Prostate gland (tissue), 2 donors: ENCODE results near the gene TGIF2. TPM values are rescaled to one million over a fixed set of nuclear protein-coding genes. Genes with fewer than 3 reads are reported as not detected.

Experiments
- DNase-seq: peaks from one replicate; pipeline ENCODE4 v3.0.0-alpha.2; 2019; ENCODE audit warnings: low spot score
- H3K27ac ChIP-seq, 2 donors: fragments of 200-600 bp; sonication (generic); 2 replicates each; pipeline ENCODE4 v1.5.1; 2017 to 2019
- H3K27me3 ChIP-seq: fragments of 200-600 bp; sonication (generic); replicated peaks from 2 replicates; pipeline ENCODE4 v1.5.1; 2019; ENCODE audit not compliant: insufficient read depth
- H3K36me3 ChIP-seq, 2 donors: fragments of 200-600 bp; sonication (generic); 1 replicate in 1 of 2; 2 replicates in 1 of 2; pipeline versions ENCODE4 v1.5.1 to v1.8.1; 2017 to 2019
- H3K4me1 ChIP-seq: fragments of 200-600 bp; sonication (generic); replicated peaks from 2 replicates; pipeline ENCODE4 v1.5.1; 2019
- H3K4me3 ChIP-seq, 2 donors: fragments of 200-600 bp; sonication (generic); 2 replicates each; pipeline ENCODE4 v1.5.1; 2017 to 2019
- H3K9me3 ChIP-seq: fragments of 200-600 bp; sonication (generic); 2 replicates; pipeline ENCODE4 v1.5.1; 2017
- POLR2A ChIP-seq: fragments of 450-650 bp; IDR thresholded peaks from one replicate; pipeline ENCODE4 v1.6.1; 2016; ENCODE audit warnings: antibody characterized with exemption, mild to moderate bottlenecking
- POLR2AphosphoS5 ChIP-seq: sonication (generic); formaldehyde crosslinking; IDR thresholded peaks from one replicate; pipeline ENCODE4 v1.6.1; 2017; ENCODE audit warnings: antibody characterized with exemption
- WGBS: methylation state at CpG from one replicate; pipeline ENCODE4 v1.1.5; 2018; 5-methylcytosine and 5-hydroxymethylcytosine counted together
- intact Hi-C: fragments of 100-400 bp; cut with DNase I; formaldehyde crosslinking; loops from one replicate; pipeline ENCODE4 v1.14.2; 2022
- total RNA-seq, 2 donors: library from RNA; depleted of rRNA; stranded (reverse); fragments of >200 nt; gene quantifications; one replicate each; pipeline ENCODE4 v1.1.0, GENCODE V29; 2016
- TF ChIP-seq, protein P1 (sequence below), 4 experiments: fragments of 200-600 bp in 2 of 4; fragments of 450-650 bp in 2 of 4; sonication (generic) in 2 of 4; IDR thresholded peaks; 1 replicate in 3 of 4; 2 replicates in 1 of 4; pipeline ENCODE4 v1.5.1; 2016 to 2019; ENCODE audit warnings: antibody characterized with exemption in 4 of 4, mild to moderate bottlenecking in 2 of 4, moderate library complexity in 2 of 4

The TGIF2 gene
- total RNA-seq, 2 donors from 2014 or later = 16.7 to 34.8 TPM

DNA sequence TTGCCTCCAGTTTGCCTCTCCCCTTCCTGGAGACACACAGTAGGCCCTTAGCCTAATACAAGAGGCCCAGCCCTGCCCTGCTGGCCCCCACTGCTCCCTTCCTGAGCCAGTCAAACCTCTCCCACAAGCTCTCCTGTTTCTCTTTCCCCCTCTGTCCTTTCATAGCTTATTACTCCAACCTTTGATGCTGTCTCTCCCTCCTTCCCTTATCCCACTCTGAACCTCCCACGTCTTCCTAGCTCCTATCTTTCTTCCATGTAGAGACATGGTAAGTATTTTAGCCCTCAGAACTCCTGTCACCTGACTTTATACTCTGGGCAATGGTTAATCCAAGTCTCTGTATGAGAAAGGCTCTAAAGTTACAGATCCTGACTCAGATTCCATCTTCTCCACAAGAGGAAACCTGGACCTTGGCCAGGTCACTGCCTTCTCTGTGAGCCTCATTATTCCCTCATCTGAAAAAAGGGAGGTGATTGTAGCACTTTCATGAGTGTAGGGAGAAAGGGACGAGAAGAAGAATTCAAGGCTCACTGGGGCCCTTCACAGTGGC, 6.7 kb downstream of the TGIF2 start:
- TF ChIP-seq POLR2A = no peak
- no peak for TF ChIP-seq POLR2AphosphoS5
- TF ChIP-seq, protein P1, sequence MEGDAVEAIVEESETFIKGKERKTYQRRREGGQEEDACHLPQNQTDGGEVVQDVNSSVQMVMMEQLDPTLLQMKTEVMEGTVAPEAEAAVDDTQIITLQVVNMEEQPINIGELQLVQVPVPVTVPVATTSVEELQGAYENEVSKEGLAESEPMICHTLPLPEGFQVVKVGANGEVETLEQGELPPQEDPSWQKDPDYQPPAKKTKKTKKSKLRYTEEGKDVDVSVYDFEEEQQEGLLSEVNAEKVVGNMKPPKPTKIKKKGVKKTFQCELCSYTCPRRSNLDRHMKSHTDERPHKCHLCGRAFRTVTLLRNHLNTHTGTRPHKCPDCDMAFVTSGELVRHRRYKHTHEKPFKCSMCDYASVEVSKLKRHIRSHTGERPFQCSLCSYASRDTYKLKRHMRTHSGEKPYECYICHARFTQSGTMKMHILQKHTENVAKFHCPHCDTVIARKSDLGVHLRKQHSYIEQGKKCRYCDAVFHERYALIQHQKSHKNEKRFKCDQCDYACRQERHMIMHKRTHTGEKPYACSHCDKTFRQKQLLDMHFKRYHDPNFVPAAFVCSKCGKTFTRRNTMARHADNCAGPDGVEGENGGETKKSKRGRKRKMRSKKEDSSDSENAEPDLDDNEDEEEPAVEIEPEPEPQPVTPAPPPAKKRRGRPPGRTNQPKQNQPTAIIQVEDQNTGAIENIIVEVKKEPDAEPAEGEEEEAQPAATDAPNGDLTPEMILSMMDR (IDR thresholded peaks at IDR 0.05) = no peak
- H3K4me3 ChIP-seq = no peak overlapping the region
- H3K27ac ChIP-seq = no peak overlapping the region
- peaks cover 2% of the 10 kb centered on the region for H3K4me1 ChIP-seq
- intact Hi-C loops = loop anchor here (10.0 kb wide), 1 partner anchor 285 kb away; a partner anchor contains a TSS
- WGBS = 51% methylated on average over 2 of the region's 2 CpGs
- H3K27me3 ChIP-seq = no peaks in the 10 kb centered on the region
- H3K9me3 ChIP-seq = no peaks in the 10 kb centered on the region
- DNase-seq = no peak
- H3K36me3 ChIP-seq = no peaks in the 10 kb centered on the region

DNA sequence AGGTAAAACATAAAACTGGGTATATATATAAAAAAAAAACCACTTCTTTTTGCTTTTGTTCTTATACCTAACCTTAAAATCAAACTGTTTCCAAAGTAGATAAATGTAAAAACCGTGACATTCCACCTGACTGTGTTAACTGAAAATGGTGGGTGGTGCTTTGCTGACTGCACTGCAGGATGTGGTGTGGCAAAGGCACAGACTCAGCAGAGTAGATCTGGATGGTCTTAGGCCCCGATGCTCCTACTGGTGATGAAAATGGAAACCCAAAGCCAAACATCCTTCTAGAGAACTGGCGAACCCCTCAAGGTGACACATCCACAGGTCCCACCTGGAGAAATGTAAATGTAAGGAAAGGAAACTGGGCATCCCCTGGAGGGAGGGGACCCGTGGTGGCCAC, 8.9 kb downstream of the TGIF2 start:
- no peak for DNase-seq
- Histone ChIP-seq H3K4me3 (no peak overlapping the region), H3K4me1 (no peaks in the 10 kb centered on the region), H3K9me3 (no peaks in the 10 kb centered on the region), H3K27ac (no peak overlapping the region), H3K36me3 (no peaks in the 10 kb centered on the region), H3K27me3 (no peaks in the 10 kb centered on the region)
- TF ChIP-seq, protein P1 (IDR thresholded peaks at IDR 0.05) = no peak
- TF ChIP-seq POLR2A (no peak), POLR2AphosphoS5 (no peak)
- 88% methylated on average over 4 of the region's 4 CpGs for WGBS
- intact Hi-C loops = no loop called here

DNA sequence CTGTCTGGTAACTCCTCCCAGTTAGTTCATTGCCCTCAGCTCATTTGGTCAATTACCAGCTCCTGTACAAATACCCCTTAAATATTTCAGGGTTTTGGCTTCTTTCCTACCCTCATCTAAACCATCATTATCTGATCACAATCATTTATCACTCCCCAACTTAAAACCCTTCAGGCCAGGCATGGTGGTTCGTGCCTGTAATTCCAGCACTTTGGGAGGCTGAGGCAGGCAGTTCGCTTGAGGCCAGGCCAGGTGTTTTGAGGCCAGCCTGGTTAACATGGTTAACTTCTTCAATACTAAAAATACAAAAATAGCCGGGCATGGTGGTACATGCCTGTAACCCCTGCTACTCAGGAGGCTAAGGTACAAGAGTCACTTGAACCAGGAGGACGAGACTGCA, 9.4 kb downstream of the TGIF2 start:
- TF ChIP-seq POLR2A = no peak
- TF ChIP-seq POLR2AphosphoS5 = no peak
- TF ChIP-seq, protein P1 (IDR thresholded peaks at IDR 0.05) = no peak
- H3K36me3 ChIP-seq = no peaks in the 10 kb centered on the region
- intact Hi-C loops = no loop called here

DNA sequence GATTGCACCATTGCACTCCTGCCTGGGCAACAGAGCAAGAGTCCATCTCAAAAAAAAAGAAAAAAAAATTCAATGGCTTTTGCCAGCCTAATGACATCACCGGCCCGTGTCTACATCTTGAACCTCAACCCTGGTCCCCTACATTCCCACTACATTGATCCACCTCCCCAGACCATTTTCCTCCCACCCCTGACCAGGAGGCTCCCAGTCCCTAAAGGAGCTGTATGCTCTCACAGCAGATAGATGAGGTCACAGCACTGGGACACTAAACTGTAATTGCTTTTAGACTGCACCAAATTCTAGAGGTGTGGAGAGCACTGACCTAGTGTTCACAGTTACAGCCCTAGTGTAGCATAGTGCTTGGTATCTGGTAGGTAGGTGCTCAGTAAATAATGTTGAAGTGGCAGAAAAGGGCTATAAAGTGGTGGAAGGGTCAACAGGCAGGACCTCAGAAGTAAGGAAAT, 10.7 kb downstream of the TGIF2 start:
- TF ChIP-seq POLR2A = no peak
- no peak for TF ChIP-seq POLR2AphosphoS5
- TF ChIP-seq, protein P1 (IDR thresholded peaks at IDR 0.05) = no peak
- H3K27ac ChIP-seq = no peak overlapping the region
- 75% methylated on average over 2 of the region's 2 CpGs for WGBS
- no peak overlapping the region for H3K4me3 ChIP-seq
- no peaks in the 10 kb centered on the region for H3K27me3 ChIP-seq
- no peaks in the 10 kb centered on the region for H3K36me3 ChIP-seq
- intact Hi-C loops = no loop called here
- H3K4me1 ChIP-seq = no peaks in the 10 kb centered on the region
- H3K9me3 ChIP-seq = no peaks in the 10 kb centered on the region
- DNase-seq = no peak

More for the DNA sequence above, 9.4 kb downstream of the TGIF2 start:
- WGBS = 92% methylated on average over 4 of the region's 4 CpGs
- no peak overlapping the region for H3K4me3 ChIP-seq
- H3K27me3 ChIP-seq = no peaks in the 10 kb centered on the region
- H3K27ac ChIP-seq = no peak overlapping the region
- H3K4me1 ChIP-seq = no peaks in the 10 kb centered on the region
- no peak for DNase-seq
- no peaks in the 10 kb centered on the region for H3K9me3 ChIP-seq

DNA sequence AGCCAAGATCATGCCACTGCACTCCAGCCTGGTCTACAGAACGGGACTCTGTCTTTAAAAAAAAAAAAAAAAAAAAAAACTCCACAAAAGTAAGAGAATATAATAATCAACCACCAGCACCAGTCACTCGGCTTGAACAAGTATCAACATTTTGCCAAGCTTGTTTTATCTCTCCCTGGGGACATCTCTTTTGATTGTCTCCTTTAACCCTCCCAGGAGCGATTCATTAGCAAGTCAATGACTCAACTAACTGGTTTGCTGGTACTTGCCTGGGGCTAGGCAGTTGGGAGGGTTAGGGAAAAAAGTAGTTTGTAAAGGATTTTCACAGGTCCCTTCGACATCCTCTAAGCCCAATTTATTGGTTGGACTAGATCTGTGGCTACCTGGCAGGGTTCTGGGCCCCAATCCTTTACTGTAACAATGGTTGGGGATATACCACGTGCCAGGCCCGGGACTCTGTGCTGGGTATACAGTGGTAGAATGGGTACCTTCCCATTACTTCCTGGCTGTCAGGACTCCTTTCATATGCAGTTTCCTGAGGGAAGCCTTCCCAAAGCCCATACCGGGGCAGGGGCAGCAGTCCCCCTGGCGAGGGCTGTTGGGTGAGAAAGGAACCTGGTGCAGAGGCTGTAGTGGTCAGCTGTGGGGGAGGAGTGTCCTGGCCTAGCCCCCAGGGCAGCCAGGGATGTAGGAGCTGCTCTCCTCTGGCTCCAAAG, 12.2 kb downstream of the TGIF2 start:
- H3K4me3 ChIP-seq = no peak overlapping the region
- DNase-seq = no peak
- intact Hi-C loops = no loop called here
- H3K27ac ChIP-seq = no peak overlapping the region
- no peaks in the 10 kb centered on the region for H3K36me3 ChIP-seq
- WGBS = 47% methylated on average over 8 of the region's 8 CpGs
- H3K9me3 ChIP-seq = no peaks in the 10 kb centered on the region
- H3K4me1 ChIP-seq = no peaks in the 10 kb centered on the region
- TF ChIP-seq, protein P1 (IDR thresholded peaks at IDR 0.05) = no peak
- TF ChIP-seq POLR2AphosphoS5 (no peak), POLR2A (no peak)
- H3K27me3 ChIP-seq = no peaks in the 10 kb centered on the region
